Cerebellar nuclear complex (tissue), 1 donor: ENCODE data around the gene PI4KA.
A peak's percentile ranks its signal among the peaks of the same experiment; 100 is the strongest.

ENCODE experiments used
- DNase-seq, 2 experiments: peaks; one replicate each; lab custom pipeline; 2025; lab: John Stamatoyannopoulos, UW

PI4KA gene

GRCh38 chr22:20881869-20882815 is 23.5 kb upstream of the PI4KA start:
- DNase-seq, result no peak

GRCh38 chr22:20881231-20881630 is 22.6 kb upstream of the PI4KA start:
- no peak for DNase-seq

GRCh38 chr22:20877715-20878114 is 19.1 kb upstream of the PI4KA start:
- no peak for DNase-seq

- no peak for DNase-seq
These were observed 16.7 kb upstream of the PI4KA start for GRCh38 chr22:20875296-20875695.

GRCh38 chr22:20873214-20873613 is 14.6 kb upstream of the PI4KA start:
- no peak for DNase-seq

GRCh38 chr22:20869234-20869633 is 10.6 kb upstream of the PI4KA start:
- no peak for DNase-seq

- no peak for DNase-seq
These were observed 9.7 kb upstream of the PI4KA start for GRCh38 chr22:20868025-20868962.

GRCh38 chr22:20867179-20868024 is 8.8 kb upstream of the PI4KA start:
- DNase-seq, result no peak

GRCh38 chr22:20866736-20867135 is 8.1 kb upstream of the PI4KA start:
- no peak for DNase-seq

GRCh38 chr22:20865875-20866445 is 7.3 kb upstream of the PI4KA start:
- no peak for DNase-seq

GRCh38 chr22:20865331-20865730 is 6.7 kb upstream of the PI4KA start:
- DNase-seq, result no peak

- no peak for DNase-seq
These were observed 5.7 kb upstream of the PI4KA start for GRCh38 chr22:20864186-20864908.

- no peak for DNase-seq
These were observed 4.8 kb upstream of the PI4KA start for GRCh38 chr22:20863366-20863765.

- no peak for DNase-seq
These were observed 3.9 kb upstream of the PI4KA start for GRCh38 chr22:20862540-20862939.

- DNase-seq, result no peak
These were observed 1.0 kb upstream of the PI4KA start for GRCh38 chr22:20859615-20860014.

GRCh38 chr22:20857838-20858614 is 585 bp downstream of the PI4KA start:
- DNase-seq, result peak; percentile 35 to 42

GRCh38 chr22:20857247-20857643 is 1.4 kb downstream of the PI4KA start:
- DNase-seq, result no peak

- DNase-seq, result no peak
These were observed 5.4 kb downstream of the PI4KA start for GRCh38 chr22:20853236-20853660.

GRCh38 chr22:20852503-20852902 is 6.1 kb downstream of the PI4KA start:
- no peak for DNase-seq

- no peak for DNase-seq
These were observed 6.5 kb downstream of the PI4KA start for GRCh38 chr22:20852076-20852475.
